ENCODE data around the gene CD27. TPM values are rescaled to one million over a fixed set of nuclear protein-coding genes. Genes with fewer than 3 reads are reported as not detected.

The CD27 gene
- total and polyA plus RNA-seq, 2 of the 13 experiments (the other 11 are each of a cell fraction or from before 2014, with no cell fraction given) = 0.12 TPM; not detected in 1

GRCh38 chr12:6440391-6440790 is 4.4 kb upstream of the CD27 start (continued):
- TF ChIP-seq NFAT5 (CRISPR knock-in tag; IDR thresholded peaks at IDR 0.05) (no peak), ZNF296 (CRISPR knock-in tag; conservative IDR thresholded peaks at IDR 0.05) (no peak), KDM5A (IDR thresholded peaks at IDR 0.05; ENCODE audit: borderline replicate concordance, low read length) (no peak), TRIM22 (IDR thresholded peaks at IDR 0.05) (no peak), ZNF234 (CRISPR knock-in tag; conservative IDR thresholded peaks at IDR 0.05) (no peak), ZNF616 (CRISPR knock-in tag; IDR thresholded peaks at IDR 0.05; ENCODE audit: low read depth) (no peak), ZNF549 (CRISPR knock-in tag; IDR thresholded peaks at IDR 0.05) (no peak)

- Histone ChIP-seq H3K79me2 (ENCODE audit: insufficient read depth, low read length) (no peaks in the 10 kb centered on the region), H3K9ac (ENCODE audit: insufficient read depth, low read depth, low read length) (no peak overlapping the region), H3K27ac (ENCODE audit: extremely low read length, insufficient read depth, low read length) (no peak overlapping the region), H3K4me2 (ENCODE audit: low read depth, low read length) (no peak overlapping the region), H3K9me3 (ENCODE audit: low read length) (no peaks in the 10 kb centered on the region), H3K4me3 (replicated peaks in 1 of 3; ENCODE audit: insufficient read depth in 1 of 3, low read depth in 2 of 3, low read length in 3 of 3) (no peak overlapping the region), H3K4me1 (ENCODE audit: insufficient read depth, low read length) (peaks cover 33% of the 10 kb centered on the region), H3K27me3 (ENCODE audit: control insufficient read depth in 1 of 2, insufficient read depth in 2 of 2, low read length in 2 of 2) (no peaks in the 10 kb centered on the region; a peak in 1 of 5 replicates), H2AFZ (ENCODE audit: low read length) (no peak overlapping the region), H4K20me1 (ENCODE audit: insufficient read depth, low read length) (no peaks in the 10 kb centered on the region), H3K36me3 (replicated peaks in 1 of 2; ENCODE audit: control insufficient read depth in 1 of 2, insufficient read depth in 2 of 2, low read length in 2 of 2) (no peaks in the 10 kb centered on the region)
- CTCF ChIA-PET (ENCODE audit: low intra/inter-chr PET ratio, low total read pairs) = no interaction called here
- DNase-seq (ENCODE audit: low spot score) (no peak), ATAC-seq (no peak), FAIRE-seq (no peak)
- in situ Hi-C loops (cut with HindIII; ENCODE audit: extremely low pct_ligation_motif_present, low pct_unique_long_range_greater_than_20kb) = no loop called here
- intact Hi-C loops (cut with micrococcal nuclease; ENCODE audit: unreplicated experiment) = no loop called here
- no TSS peak for BruUV-seq (replicated peaks)
- POLR2A ChIA-PET = interaction anchor here (1.7 to 1.8 kb wide), 2 partner anchors 9 to 28 kb away, joined by 6 to 7 read pairs; partner anchors contain the start of genes TAPBPL and VAMP1
- WGBS (ENCODE audit: low lambda C conversion rate) = 63% methylated on average over 9 of the region's 9 CpGs
- no peak for TF ChIP-seq HOXA7 (CRISPR knock-in tag; IDR thresholded peaks at IDR 0.05)
- TF ChIP-seq CEBPG (CRISPR knock-in tag; IDR thresholded peaks at IDR 0.05) = 0 out of 2 replicates have a peak, but pooled peaks have one; percentile 29
- peak; percentile 38; the same call in 1 of the 2 replicates for TF ChIP-seq CEBPB (IDR thresholded peaks at IDR 0.05; ENCODE audit: borderline replicate concordance, low read depth, low read length)
- TF ChIP-seq PLRG1 (conservative IDR thresholded peaks at IDR 0.05) = no peak
- TF ChIP-seq ZBTB1 (CRISPR knock-in tag; IDR thresholded peaks at IDR 0.05; ENCODE audit: borderline replicate concordance) = no peak
- no peak for TF ChIP-seq ZNF644 (CRISPR knock-in tag; IDR thresholded peaks at IDR 0.05; ENCODE audit: low read depth)
- TF ChIP-seq DRAP1 (CRISPR knock-in tag; IDR thresholded peaks at IDR 0.05) = no peak
- TF ChIP-seq BCLAF1 (IDR thresholded peaks at IDR 0.05) = no peak
- no peak for TF ChIP-seq ZNF333 (CRISPR knock-in tag; IDR thresholded peaks at IDR 0.05; ENCODE audit: borderline replicate concordance)
Measured at GRCh38 chr12:6442836-6443235, 1.9 kb upstream of the CD27 start.
